ENCODE measurements around the gene CEP112.

The CEP112 gene

GRCh38 chr17:66076546-66077190 is 115.3 kb downstream of the CEP112 start:
- DNase-seq (ENCODE audit: low spot score) = no peak

- DNase-seq (ENCODE audit: low spot score) = no peak
These were observed 118.5 kb downstream of the CEP112 start for GRCh38 chr17:66073384-66073783.

GRCh38 chr17:66063686-66064085 is 128.2 kb downstream of the CEP112 start:
- DNase-seq (ENCODE audit: low spot score) = no peak

GRCh38 chr17:66056148-66056547 is 135.8 kb downstream of the CEP112 start:
- no peak for DNase-seq (ENCODE audit: low spot score)

- DNase-seq (ENCODE audit: low spot score) = no peak
These were observed 137.7 kb downstream of the CEP112 start for GRCh38 chr17:66054242-66054641.

- DNase-seq (ENCODE audit: low spot score) = no peak
These were observed 147.8 kb downstream of the CEP112 start for GRCh38 chr17:66044083-66044482.

- DNase-seq (ENCODE audit: low spot score) = no peak
These were observed 148.5 kb downstream of the CEP112 start for GRCh38 chr17:66043419-66043818.

- no peak for DNase-seq (ENCODE audit: low spot score)
These were observed 151.5 kb downstream of the CEP112 start for GRCh38 chr17:66040402-66040801.

- DNase-seq (ENCODE audit: low spot score) = no peak
These were observed 153.8 kb downstream of the CEP112 start for GRCh38 chr17:66038125-66038524.

GRCh38 chr17:66037221-66037620 is 154.7 kb downstream of the CEP112 start:
- DNase-seq (ENCODE audit: low spot score) = no peak

- DNase-seq (ENCODE audit: low spot score) = no peak
These were observed 159.7 kb downstream of the CEP112 start for GRCh38 chr17:66032082-66032712.

- no peak for DNase-seq (ENCODE audit: low spot score)
These were observed 166.4 kb downstream of the CEP112 start for GRCh38 chr17:66025551-66025950.

GRCh38 chr17:66021757-66022156 is 170.2 kb downstream of the CEP112 start:
- DNase-seq (ENCODE audit: low spot score) = no peak

GRCh38 chr17:66018786-66019185 is 173.1 kb downstream of the CEP112 start:
- no peak for DNase-seq (ENCODE audit: low spot score)

GRCh38 chr17:66016231-66016630 is 175.7 kb downstream of the CEP112 start:
- DNase-seq (ENCODE audit: low spot score) = no peak

GRCh38 chr17:66008680-66009079 is 183.3 kb downstream of the CEP112 start:
- no peak for DNase-seq (ENCODE audit: low spot score)

GRCh38 chr17:66006654-66007053 is 185.3 kb downstream of the CEP112 start:
- DNase-seq (ENCODE audit: low spot score) = no peak

- peak; percentile 4 for DNase-seq (ENCODE audit: low spot score)
These were observed 189.1 kb downstream of the CEP112 start for GRCh38 chr17:66002812-66003211.

- no peak for DNase-seq (ENCODE audit: low spot score)
These were observed 189.8 kb downstream of the CEP112 start for GRCh38 chr17:66002063-66002585.

- no peak for DNase-seq (ENCODE audit: low spot score)
These were observed 191.7 kb downstream of the CEP112 start for GRCh38 chr17:66000216-66000615.

- DNase-seq (ENCODE audit: low spot score) = no peak
These were observed 193.3 kb downstream of the CEP112 start for GRCh38 chr17:65998675-65999074.

- no peak for DNase-seq (ENCODE audit: low spot score)
These were observed 197.3 kb downstream of the CEP112 start for GRCh38 chr17:65994679-65995078.

- no peak for DNase-seq (ENCODE audit: low spot score)
These were observed 197.8 kb downstream of the CEP112 start for GRCh38 chr17:65994114-65994513.

GRCh38 chr17:65990593-65990992 is 201.3 kb downstream of the CEP112 start:
- no peak for DNase-seq (ENCODE audit: low spot score)
